SK-N-SH (cell line): Measurements from ENCODE around the gene SRGAP3. TPM values are rescaled to one million over a fixed set of nuclear protein-coding genes. Genes with fewer than 3 reads are reported as not detected.

Experiments used
- CTCF ChIA-PET: fragments of 300-600, 350-600 bp; formaldehyde crosslinking; extraction: SDS; loops from one replicate; lab custom pipeline; 2021; lab: Yijun Ruan, JAX
- POLR2A ChIA-PET: fragments of 350-600 bp; sonication (Branson Sonifier 250); formaldehyde crosslinking; extraction: SDS; loops from one replicate; lab custom pipeline; 2020; ENCODE audit warnings: antibody characterized with exemption, inconsistent platforms; lab: Yijun Ruan, JAX
- DNase-seq: peaks from one replicate; pipeline ENCODE4 v3.0.0; 2012
- H2AFZ ChIP-seq: fragments of 200-600 bp; sonication (generic); 2 replicates; pipeline ENCODE4 v1.8.1; 2016; ENCODE audit warnings: antibody characterized with exemption, mild to moderate bottlenecking, low read depth
- H3F3A ChIP-seq: fragments of 200-600 bp; sonication (generic); replicated peaks from 2 replicates; pipeline ENCODE3; 2016; ENCODE audit warnings: antibody characterized with exemption, mild to moderate bottlenecking; ENCODE audit not compliant: insufficient read depth
- H3K27ac ChIP-seq, 2 experiments: fragments of 200-500 bp in 1 of 2; fragments of 200-600 bp in 1 of 2; sonication (Bioruptor generic) in 1 of 2; sonication (generic), shearing (Covaris generic) in 1 of 2; 2 replicates each; pipeline versions ENCODE4 v1.5.1 to v1.6.1; 2014 to 2016; ENCODE audit warnings: low read depth in 2 of 2, inconsistent platforms in 1 of 2, low read length in 1 of 2, mild to moderate bottlenecking in 1 of 2, mixed read lengths in 1 of 2
- H3K27me3 ChIP-seq: fragments of 200-600 bp; sonication (generic), shearing (Covaris generic); 2 replicates; pipeline ENCODE4 v1.6.1; 2016; ENCODE audit warnings: mixed run types; ENCODE audit not compliant: insufficient read depth
- H3K36me3 ChIP-seq, 2 experiments: fragments of 200-500 bp in 1 of 2; fragments of 200-600 bp in 1 of 2; sonication (Bioruptor generic) in 1 of 2; sonication (generic) in 1 of 2; replicated peaks in 1 of 2; 2 replicates each; pipeline versions ENCODE3 to v1.5.1; 2014 to 2016; ENCODE audit warnings: low read length in 1 of 2, mild to moderate bottlenecking in 1 of 2; ENCODE audit not compliant: insufficient read depth in 2 of 2, control insufficient read depth in 1 of 2
- H3K4me1 ChIP-seq, 2 experiments: fragments of 200-500 bp in 1 of 2; fragments of 200-600 bp in 1 of 2; sonication (Bioruptor generic) in 1 of 2; sonication (generic), shearing (Covaris generic) in 1 of 2; 2 replicates each; pipeline versions ENCODE4 v1.5.1 to v1.6.1; 2014 to 2016; ENCODE audit warnings: low read depth in 1 of 2, low read length in 1 of 2, mixed run types in 1 of 2; ENCODE audit not compliant: insufficient read depth in 2 of 2, control insufficient read depth in 1 of 2
- H3K4me2 ChIP-seq: fragments of 200-600 bp; sonication (generic), shearing (Covaris generic); 2 replicates; pipeline ENCODE4 v1.6.1; 2017; ENCODE audit warnings: mixed run types
- H3K4me3 ChIP-seq, 2 experiments: fragments of 200-500 bp in 1 of 2; fragments of 200-600 bp in 1 of 2; sonication (Bioruptor generic) in 1 of 2; sonication (generic), shearing (Covaris generic) in 1 of 2; 2 replicates each; pipeline versions ENCODE4 v1.5.1 to v1.8.1; 2014 to 2016; ENCODE audit warnings: low read depth in 2 of 2, inconsistent platforms in 1 of 2, low read length in 1 of 2, mild to moderate bottlenecking in 1 of 2, mixed read lengths in 1 of 2, moderate library complexity in 1 of 2
- H3K79me2 ChIP-seq: fragments of 200-600 bp; sonication (generic); 2 replicates; pipeline ENCODE4 v1.8.1; 2017; ENCODE audit warnings: mild to moderate bottlenecking; ENCODE audit not compliant: insufficient read depth
- H3K9ac ChIP-seq: fragments of 200-600 bp; sonication (generic); 2 replicates; pipeline ENCODE4 v1.6.1; 2017; ENCODE audit warnings: mixed run types
- H3K9me2 ChIP-seq: fragments of 200-600 bp; sonication (generic); 2 replicates; pipeline ENCODE4 v1.6.1; 2017; ENCODE audit warnings: mixed run types
- H3K9me3 ChIP-seq: fragments of 200-600 bp; sonication (generic); 2 replicates; pipeline ENCODE4 v1.6.1; 2017; ENCODE audit warnings: mixed run types, mild to moderate bottlenecking, moderate library complexity
- H4K20me1 ChIP-seq: fragments of 200-600 bp; sonication (generic); 2 replicates; pipeline ENCODE4 v1.6.1; 2017; ENCODE audit warnings: mild to moderate bottlenecking, mixed run types; ENCODE audit not compliant: insufficient read depth
- EZH2phosphoT487 ChIP-seq: fragments of 200-600 bp; sonication (generic); IDR thresholded peaks from 2 replicates; pipeline ENCODE4 v1.6.1; 2017; ENCODE audit warnings: low read depth, mixed run types, mild to moderate bottlenecking, antibody characterized with exemption, moderate library complexity, borderline replicate concordance
- MXI1 ChIP-seq: IDR thresholded peaks from 2 replicates; pipeline ENCODE4 v1.6.1; 2012; ENCODE audit warnings: mild to moderate bottlenecking, low read depth, low read length, improper control_type of control experiment
- POLR2AphosphoS5 ChIP-seq: IDR thresholded peaks from 2 replicates; pipeline ENCODE4 v1.6.1; 2012; ENCODE audit warnings: low read depth, low read length
- RCOR1 ChIP-seq: fragments of 150-350 bp; IDR thresholded peaks from 2 replicates; pipeline ENCODE4 v1.6.1; 2017; ENCODE audit warnings: antibody characterized with exemption, low read length
- REST ChIP-seq: IDR thresholded peaks from 2 replicates; pipeline ENCODE4 v1.6.1; 2012; ENCODE audit warnings: mild to moderate bottlenecking, low read depth, low read length, moderate library complexity
- RFX5 ChIP-seq: IDR thresholded peaks from 2 replicates; pipeline ENCODE4 v1.6.1; 2012; ENCODE audit warnings: mild to moderate bottlenecking, improper control_type of control experiment, low read length
- SMC3 ChIP-seq: IDR thresholded peaks from 2 replicates; pipeline ENCODE4 v1.6.1; 2012; ENCODE audit warnings: low read depth, low read length, improper control_type of control experiment
- TEAD4 ChIP-seq: IDR thresholded peaks from 2 replicates; pipeline ENCODE4 v1.4.0; 2012; ENCODE audit warnings: mild to moderate bottlenecking, borderline replicate concordance; ENCODE audit not compliant: insufficient read depth
- USF2 ChIP-seq: fragments of 150-350 bp; IDR thresholded peaks from 2 replicates; pipeline ENCODE4 v1.6.1; 2017; ENCODE audit warnings: antibody characterized with exemption, low read length, low read depth, borderline replicate concordance
- ZBTB33 ChIP-seq: IDR thresholded peaks from 2 replicates; pipeline ENCODE4 v1.4.0; 2012; ENCODE audit warnings: low read depth, borderline replicate concordance
- WGBS: methylation state at CpG from one replicate; pipeline ENCODE4 v1.1.6; 2017; ENCODE audit warnings: low lambda C conversion rate; 5-methylcytosine and 5-hydroxymethylcytosine counted together
- polyA plus RNA-seq, 3 experiments: library from polyadenylated mRNA; depleted of rRNA; stranded (reverse); fragments of >200 nt; gene quantifications; 2 replicates each; pipeline ENCODE4 v1.2.3, GENCODE V29; 2012

The SRGAP3 gene
- polyA plus RNA-seq, 1 of the 3 experiments (the other 2 are of a cell fraction), result 2.8 TPM

GRCh38 chr3:9204253-9204992, 45.0 kb downstream of the SRGAP3 start (continued):
- TF ChIP-seq REST, result no peak
- no peak for TF ChIP-seq RFX5
- no peak for TF ChIP-seq EZH2phosphoT487
- peak; percentile 39; the same call in 1 of the 2 replicates for TF ChIP-seq MXI1

- ChIA-PET CTCF (interaction anchor here (2.1 to 2.7 kb wide), 2 partner anchors 15 to 46 kb away, joined by 6 to 8 read pairs; partner anchors contain the start of gene SRGAP3), POLR2A (no interaction called here)
- 67% methylated on average over 2 of the region's 2 CpGs for WGBS
- TF ChIP-seq POLR2AphosphoS5 (no peak), ZBTB33 (no peak), TEAD4 (no peak), USF2 (no peak), SMC3 (no peak), RCOR1 (no peak)
- Histone ChIP-seq H3K9me2 (no peaks in the 10 kb centered on the region), H2AFZ (no peak overlapping the region), H4K20me1 (no peaks in the 10 kb centered on the region), H3K9ac (no peak overlapping the region), H3K9me3 (no peaks in the 10 kb centered on the region), H3F3A (no peaks in the 10 kb centered on the region), H3K4me1 (peaks cover 0 to 54% of the 10 kb centered on the region in 2 experiments; a peak in 2 of 4 replicates), H3K27ac (no peak overlapping the region), H3K4me3 (no peak overlapping the region), H3K79me2 (no peaks in the 10 kb centered on the region), H3K36me3 (no peaks in the 10 kb centered on the region), H3K27me3 (no peaks in the 10 kb centered on the region; the same call in 1 of the 2 replicates), H3K4me2 (no peak overlapping the region)
- no peak for DNase-seq
Observed at GRCh38 chr3:9203317-9203716, 46.1 kb downstream of the SRGAP3 start.
